NT2/D1 (cell line): Measurements from ENCODE around the gene ERCC1.

Experiments
- DNase-seq: peaks from one replicate; pipeline ENCODE4 v3.0.0-alpha.2; 2011; ENCODE audit warnings: low read depth, low spot score
- H3K27me3 ChIP-seq: 2 replicates; pipeline ENCODE4 v1.6.0; 2011; ENCODE audit warnings: mild to moderate bottlenecking; ENCODE audit not compliant: insufficient read length, insufficient read depth
- H3K36me3 ChIP-seq: 2 replicates; pipeline ENCODE4 v1.6.1; 2011; ENCODE audit warnings: mild to moderate bottlenecking, low read length, mixed read lengths; ENCODE audit not compliant: insufficient read depth, insufficient read length
- H3K4me1 ChIP-seq: 2 replicates; pipeline ENCODE4 v1.5.1; 2011; ENCODE audit not compliant: insufficient read depth, insufficient read length
- H3K4me3 ChIP-seq: 2 replicates; pipeline ENCODE4 v1.5.1; 2011; ENCODE audit warnings: low read depth; ENCODE audit not compliant: insufficient read length
- H3K9ac ChIP-seq: 2 replicates; pipeline ENCODE4 v1.6.0; 2011; ENCODE audit warnings: low read depth; ENCODE audit not compliant: insufficient read length
- H3K9me3 ChIP-seq: 2 replicates; pipeline ENCODE4 v1.5.1; 2011; ENCODE audit warnings: mild to moderate bottlenecking, low read length; ENCODE audit not compliant: insufficient read depth
- SUZ12 ChIP-seq: IDR thresholded peaks from 2 replicates; pipeline ENCODE4 v1.6.1; 2011; ENCODE audit not compliant: insufficient read length, insufficient read depth; ENCODE audit errors: extremely low read depth
- YY1 ChIP-seq: IDR thresholded peaks from 2 replicates; pipeline ENCODE4 v1.6.1; 2011; ENCODE audit not compliant: insufficient read length, insufficient read depth
- ZNF274 ChIP-seq: IDR thresholded peaks from 2 replicates; pipeline ENCODE4 v1.6.1; 2011; ENCODE audit warnings: mild to moderate bottlenecking, low read depth, low read length

ERCC1 gene

DNA sequence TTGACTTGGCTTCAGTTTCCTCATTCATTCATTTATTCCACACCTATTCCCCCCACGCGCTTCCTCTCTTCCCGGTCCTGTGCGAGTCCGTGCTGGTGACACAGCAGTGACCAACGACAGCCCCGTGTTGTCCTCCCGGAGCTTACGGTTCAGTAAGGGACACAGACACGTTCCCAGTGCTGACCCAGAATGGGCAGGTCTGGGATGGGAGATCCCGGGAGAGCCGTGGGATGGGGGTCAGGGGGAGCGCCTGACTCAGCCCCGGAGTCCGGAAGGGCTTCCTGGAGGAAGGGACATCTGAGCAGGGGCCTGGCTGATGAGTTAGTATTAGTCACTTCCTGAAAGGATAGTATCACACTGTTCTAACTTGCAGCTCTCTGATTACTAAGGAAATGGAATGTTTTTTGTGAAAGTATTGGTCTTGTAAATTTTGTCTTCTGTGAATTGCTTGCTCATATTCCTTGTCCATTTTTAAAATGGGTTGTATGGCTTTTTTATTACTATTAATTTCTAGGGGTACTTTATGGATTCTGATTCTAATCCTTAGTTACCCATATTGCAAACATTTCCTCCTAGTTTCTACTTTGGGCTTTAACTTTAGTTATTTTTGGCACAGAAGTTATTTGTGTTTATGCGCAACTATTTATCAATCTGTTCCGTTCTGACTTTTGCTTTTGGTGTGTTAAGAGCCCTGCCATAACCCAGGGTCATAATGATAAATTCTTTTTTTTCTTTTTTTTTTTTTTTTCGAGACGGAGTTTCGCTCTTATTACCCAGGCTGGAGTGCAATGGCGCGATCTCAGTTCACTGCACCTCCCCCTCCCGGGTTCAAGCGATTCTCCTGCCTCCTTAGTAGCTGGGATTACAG lies 708 bp upstream of the ERCC1 start:
- Histone ChIP-seq H3K9ac (peak overlapping the region; percentile 76), H3K36me3 (peaks cover 21% of the 10 kb centered on the region), H3K27me3 (no peaks in the 10 kb centered on the region), H3K4me3 (peak overlapping the region; percentile 48), H3K9me3 (no peaks in the 10 kb centered on the region), H3K4me1 (peaks cover 2% of the 10 kb centered on the region)
- DNase-seq: no peak
- TF ChIP-seq ZNF274 (no peak), YY1 (no peak), SUZ12 (no peak)

DNA sequence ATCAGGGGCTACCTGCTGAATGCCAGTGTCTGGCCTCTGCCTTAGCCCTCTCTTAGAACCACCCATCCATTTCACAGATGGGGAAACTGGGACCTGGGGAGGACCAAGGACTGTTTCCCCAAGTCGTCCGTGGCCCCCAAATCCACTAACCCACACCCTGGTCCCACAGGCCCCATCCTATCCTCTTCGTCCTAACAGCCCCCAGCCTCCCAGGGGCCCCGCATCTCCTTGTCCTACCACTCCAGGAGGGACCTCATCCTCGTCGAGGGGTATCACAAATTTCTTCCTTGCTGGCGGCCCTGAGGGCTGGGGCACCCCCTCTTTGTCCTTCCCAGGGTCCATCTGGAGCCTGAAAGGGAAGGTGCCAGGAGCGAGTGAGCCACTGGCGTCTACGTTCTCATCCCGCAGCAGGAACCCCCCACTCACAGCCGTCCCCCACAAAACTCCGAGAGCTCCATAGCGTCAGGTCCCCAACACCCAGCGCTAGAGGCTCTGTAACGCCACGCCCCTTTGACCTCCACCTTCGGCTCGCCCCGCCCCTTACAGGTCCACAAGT lies 606 bp downstream of the ERCC1 start:
- Histone ChIP-seq H3K9ac (peak overlapping the region; percentile 79), H3K36me3 (peaks cover 31% of the 10 kb centered on the region), H3K27me3 (no peaks in the 10 kb centered on the region), H3K9me3 (no peaks in the 10 kb centered on the region), H3K4me1 (peaks cover 2% of the 10 kb centered on the region), H3K4me3 (peak overlapping the region; percentile 75)
- no peak for TF ChIP-seq SUZ12
- TF ChIP-seq ZNF274: no peak
- DNase-seq: no peak

DNA sequence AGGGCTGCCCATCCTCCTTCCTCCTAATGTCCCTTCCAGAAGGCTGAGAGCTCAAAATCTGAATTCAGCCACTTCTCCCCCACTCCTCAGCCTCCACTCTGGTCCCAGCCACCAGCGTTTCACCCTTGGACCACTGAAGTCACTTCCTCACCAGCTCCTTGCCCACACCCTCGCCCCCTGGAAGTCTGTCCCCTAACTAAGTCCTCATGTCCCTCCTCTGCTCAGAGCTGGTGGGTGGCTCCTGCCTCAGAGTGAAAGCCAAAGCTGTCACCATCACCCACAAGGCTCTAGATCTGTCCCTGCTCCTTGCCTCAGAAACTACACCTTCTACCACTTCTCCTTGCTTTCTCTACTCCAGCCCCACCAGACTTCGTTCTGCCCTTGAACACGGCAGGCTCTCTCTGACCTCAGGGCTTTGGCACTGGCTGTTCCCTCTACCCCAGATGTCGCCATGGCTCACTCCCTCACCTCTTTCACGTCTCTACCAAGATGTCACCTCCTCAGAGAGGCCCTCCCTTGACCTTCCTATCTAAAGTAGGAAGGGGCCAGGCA lies 1.7 kb downstream of the ERCC1 start:
- peaks cover 1% of the 10 kb centered on the region for H3K4me1 ChIP-seq
- no peak for TF ChIP-seq SUZ12
- no peak for TF ChIP-seq YY1
- no peak for TF ChIP-seq ZNF274
- no peaks in the 10 kb centered on the region for H3K27me3 ChIP-seq
- DNase-seq: no peak
- H3K4me3 ChIP-seq: no peak overlapping the region
- peaks cover 37% of the 10 kb centered on the region for H3K36me3 ChIP-seq
- no peaks in the 10 kb centered on the region for H3K9me3 ChIP-seq
- H3K9ac ChIP-seq: no peak overlapping the region

DNA sequence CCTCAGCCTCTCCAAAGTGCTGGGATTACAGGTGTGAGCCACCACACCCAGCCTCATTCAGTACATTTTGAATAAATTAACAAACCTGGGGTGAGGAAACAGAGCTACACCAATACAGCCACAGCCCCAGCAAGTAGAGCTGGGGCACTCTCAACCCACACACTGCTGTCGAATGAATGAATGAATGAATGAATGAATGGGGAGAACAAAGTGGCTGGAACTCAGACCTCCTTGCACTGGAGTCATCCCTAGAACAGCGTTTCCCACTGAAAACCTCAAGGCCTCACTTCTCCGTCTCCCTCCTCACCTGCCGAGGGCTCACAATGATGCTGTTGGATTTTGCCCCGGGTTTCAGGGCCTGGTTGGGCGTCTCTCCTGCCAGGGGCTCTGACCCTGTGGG lies 2.8 kb downstream of the ERCC1 start:
- H3K4me1 ChIP-seq: no peaks in the 10 kb centered on the region
- no peak overlapping the region for H3K4me3 ChIP-seq
- peaks cover 41% of the 10 kb centered on the region for H3K36me3 ChIP-seq
- TF ChIP-seq SUZ12 (no peak), YY1 (no peak), ZNF274 (no peak)
- DNase-seq: no peak
- H3K27me3 ChIP-seq: no peaks in the 10 kb centered on the region
- H3K9me3 ChIP-seq: no peaks in the 10 kb centered on the region
- no peak overlapping the region for H3K9ac ChIP-seq

DNA sequence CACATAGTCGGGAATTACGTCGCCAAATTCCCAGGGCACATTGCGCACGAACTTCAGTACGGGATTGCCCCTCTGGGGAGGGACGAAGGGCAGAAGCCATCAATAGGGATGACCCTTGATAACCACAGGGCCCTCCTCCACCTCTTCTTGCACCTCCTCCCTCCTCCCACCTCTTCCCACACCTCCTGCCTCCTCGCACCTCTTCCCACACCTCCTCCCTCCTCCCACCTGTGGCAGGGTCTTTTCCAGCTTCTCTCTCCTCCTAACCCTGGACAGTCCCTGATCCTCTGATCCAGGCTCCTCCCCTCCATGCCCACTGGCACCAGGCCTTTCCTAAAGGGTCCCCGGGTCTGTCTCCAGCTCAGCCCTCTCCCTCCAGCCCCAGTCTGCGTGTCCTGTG lies 3.4 kb downstream of the ERCC1 start:
- H3K4me1 ChIP-seq: no peaks in the 10 kb centered on the region
- H3K9me3 ChIP-seq: no peaks in the 10 kb centered on the region
- no peak overlapping the region for H3K4me3 ChIP-seq
- peaks cover 45% of the 10 kb centered on the region for H3K36me3 ChIP-seq
- H3K27me3 ChIP-seq: no peaks in the 10 kb centered on the region
- no peak for DNase-seq
- no peak overlapping the region for H3K9ac ChIP-seq
- no peak for TF ChIP-seq SUZ12
- no peak for TF ChIP-seq ZNF274
- TF ChIP-seq YY1: no peak

DNA sequence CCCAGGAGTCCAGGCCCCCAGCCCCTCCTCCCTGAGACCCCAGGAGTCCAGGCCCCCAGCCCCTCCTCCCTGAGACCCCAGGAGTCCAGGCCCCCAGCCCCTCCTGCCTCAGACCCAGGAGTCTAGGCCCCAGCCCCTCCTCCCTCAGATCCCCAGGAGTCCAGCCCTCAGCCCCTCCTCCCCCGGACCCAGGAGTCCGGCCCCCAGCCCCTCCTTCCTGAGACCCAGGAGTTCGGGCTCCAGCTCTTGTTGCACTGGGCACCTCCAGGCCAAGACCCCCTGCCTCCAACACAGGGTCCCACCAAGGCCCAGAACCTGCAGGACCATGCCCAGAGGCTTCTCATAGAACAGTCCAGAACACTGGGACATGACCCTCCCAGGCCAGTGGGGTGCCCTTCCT lies 3.8 kb downstream of the ERCC1 start:
- DNase-seq: no peak
- Histone ChIP-seq H3K4me1 (no peaks in the 10 kb centered on the region), H3K9ac (no peak overlapping the region)

DNA sequence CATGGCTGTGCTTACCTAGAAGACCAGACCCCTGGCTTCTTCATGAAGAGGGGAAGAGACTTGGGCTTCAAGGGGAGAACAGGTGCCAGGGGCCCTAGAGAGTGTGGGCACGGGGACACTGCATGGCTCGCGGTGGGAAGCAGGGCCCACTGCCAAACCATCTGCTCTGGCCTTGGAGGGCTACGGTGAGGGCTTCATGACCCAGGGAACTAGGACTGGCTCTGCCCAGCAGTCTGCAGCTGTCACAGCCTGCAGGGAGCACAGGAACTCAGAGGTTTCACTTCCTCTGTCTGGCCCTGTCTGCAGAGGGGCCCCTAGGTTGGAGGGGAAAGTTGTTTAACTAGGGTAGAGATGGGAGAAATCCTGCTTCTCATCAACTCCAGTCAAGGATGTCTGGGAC lies 4.3 kb downstream of the ERCC1 start:
- no peaks in the 10 kb centered on the region for H3K9me3 ChIP-seq
- H3K27me3 ChIP-seq: no peaks in the 10 kb centered on the region
- no peaks in the 10 kb centered on the region for H3K4me1 ChIP-seq
- DNase-seq: no peak
- TF ChIP-seq SUZ12 (no peak), YY1 (no peak), ZNF274 (no peak)
- H3K9ac ChIP-seq: no peak overlapping the region
- H3K4me3 ChIP-seq: no peak overlapping the region
- H3K36me3 ChIP-seq: peaks cover 50% of the 10 kb centered on the region

More for the DNA sequence above, 3.8 kb downstream of the ERCC1 start:
- H3K36me3 ChIP-seq: peaks cover 45% of the 10 kb centered on the region
- no peak overlapping the region for H3K4me3 ChIP-seq
- no peak for TF ChIP-seq ZNF274
- no peak for TF ChIP-seq YY1
- TF ChIP-seq SUZ12: no peak
- H3K27me3 ChIP-seq: no peaks in the 10 kb centered on the region
- no peaks in the 10 kb centered on the region for H3K9me3 ChIP-seq
